Esophagus squamous epithelium (tissue), 4 donors: Measurements from ENCODE around the gene TOMM20.

Experiments
- POLR2A ChIP-seq, 4 donors: fragments of 450-650 bp; IDR thresholded peaks; one replicate each; pipeline ENCODE4 v1.6.1; 2017; ENCODE audit warnings: antibody characterized with exemption in 4 of 4, mild to moderate bottlenecking in 4 of 4, moderate library complexity in 3 of 4
- TF ChIP-seq, protein P1 (sequence below), 6 experiments: fragments of 450-650 bp in 4 of 6; fragments of 200-600 bp in 2 of 6; sonication (generic) in 2 of 6; IDR thresholded peaks; one replicate each; pipeline ENCODE4 v1.5.1; 2016 to 2019; ENCODE audit warnings: antibody characterized with exemption in 6 of 6, mild to moderate bottlenecking in 4 of 6, moderate library complexity in 4 of 6

DNA sequence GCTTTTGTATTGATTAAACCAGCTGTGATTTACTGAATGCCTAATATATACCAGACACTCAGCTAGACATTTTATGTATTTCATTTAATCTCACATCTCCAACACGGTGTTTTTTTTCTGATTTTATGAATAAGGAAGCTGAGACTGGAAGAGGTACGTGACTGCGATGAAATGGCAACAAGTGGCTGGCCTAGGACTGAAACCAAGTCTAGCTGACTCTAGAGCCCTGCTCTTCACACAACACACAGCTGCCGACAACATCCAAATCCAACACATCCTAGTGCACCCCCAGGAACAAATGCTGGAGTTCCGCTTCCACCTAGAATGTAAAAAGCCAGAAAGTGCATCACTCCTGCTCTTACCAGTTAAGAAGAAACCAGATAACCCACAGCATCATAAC, 10.7 kb upstream of the TOMM20 start:
- TF ChIP-seq, protein P1, sequence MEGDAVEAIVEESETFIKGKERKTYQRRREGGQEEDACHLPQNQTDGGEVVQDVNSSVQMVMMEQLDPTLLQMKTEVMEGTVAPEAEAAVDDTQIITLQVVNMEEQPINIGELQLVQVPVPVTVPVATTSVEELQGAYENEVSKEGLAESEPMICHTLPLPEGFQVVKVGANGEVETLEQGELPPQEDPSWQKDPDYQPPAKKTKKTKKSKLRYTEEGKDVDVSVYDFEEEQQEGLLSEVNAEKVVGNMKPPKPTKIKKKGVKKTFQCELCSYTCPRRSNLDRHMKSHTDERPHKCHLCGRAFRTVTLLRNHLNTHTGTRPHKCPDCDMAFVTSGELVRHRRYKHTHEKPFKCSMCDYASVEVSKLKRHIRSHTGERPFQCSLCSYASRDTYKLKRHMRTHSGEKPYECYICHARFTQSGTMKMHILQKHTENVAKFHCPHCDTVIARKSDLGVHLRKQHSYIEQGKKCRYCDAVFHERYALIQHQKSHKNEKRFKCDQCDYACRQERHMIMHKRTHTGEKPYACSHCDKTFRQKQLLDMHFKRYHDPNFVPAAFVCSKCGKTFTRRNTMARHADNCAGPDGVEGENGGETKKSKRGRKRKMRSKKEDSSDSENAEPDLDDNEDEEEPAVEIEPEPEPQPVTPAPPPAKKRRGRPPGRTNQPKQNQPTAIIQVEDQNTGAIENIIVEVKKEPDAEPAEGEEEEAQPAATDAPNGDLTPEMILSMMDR (IDR thresholded peaks at IDR 0.05) = no peak
- no peak for TF ChIP-seq POLR2A (IDR thresholded peaks at IDR 0.05)
